K562 (cell line): Measurements from ENCODE around the gene CAMK1D. TPM values are rescaled to one million over a fixed set of nuclear protein-coding genes. Genes with fewer than 3 reads are reported as not detected.

ENCODE experiments used
- ATAC-seq: fragments of 200-7000 bp; cut with Tn5 transposase; 3 replicates; pipeline ENCODE4 v1.9.1; 2020; ENCODE audit warnings: moderate library complexity
- BruUV-seq: library from RNA; stranded (reverse); fragments of 400-500 nt; replicated peaks from 2 replicates; lab custom pipeline; 2021; lab: Mats Ljungman, UMichigan
- CTCF ChIA-PET: fragments of 300-600 bp; formaldehyde crosslinking; extraction: SDS; loops from one replicate; lab custom pipeline; 2021; ENCODE audit warnings: low intra/inter-chr PET ratio; lab: Yijun Ruan, JAX
- POLR2A ChIA-PET: fragments of 300-600, 350-650 bp; sonication (Branson Sonifier 250); formaldehyde crosslinking; extraction: SDS; loops from one replicate; lab custom pipeline; 2021; ENCODE audit warnings: antibody characterized with exemption, inconsistent platforms; lab: Yijun Ruan, JAX
- DNase-seq, 4 experiments: peaks; one replicate each; pipeline versions ENCODE4 v3.0.0 to v3.0.0-alpha.2; 2011 to 2018; ENCODE audit warnings: low spot score in 3 of 4, mixed read lengths in 3 of 4; ENCODE audit errors: extremely low read depth in 1 of 4
- FAIRE-seq: peaks from 2 replicates; lab custom pipeline; 2011; peaks lifted over from hg19 to GRCh38; lab: Jason Lieb, UNC
- H2AFZ ChIP-seq: 2 replicates; pipeline ENCODE4 v1.6.0; 2011; ENCODE audit warnings: low read depth, low read length, control low read depth, inconsistent platforms
- H3K27ac ChIP-seq: fragments of 200-600 bp; 3 replicates; pipeline ENCODE4 v1.8.0; 2011; ENCODE audit warnings: low read depth, mild to moderate bottlenecking, control low read depth, inconsistent platforms, low read length, moderate library complexity, mixed read lengths; ENCODE audit errors: extremely low read depth
- H3K27me3 ChIP-seq, 2 experiments: fragments of 300-600 bp in 1 of 2; 2 replicates in 1 of 2; 3 replicates in 1 of 2; pipeline versions ENCODE4 v1.6.0 to v1.8.0; 2011; ENCODE audit warnings: inconsistent platforms in 2 of 2, low read length in 2 of 2, mild to moderate bottlenecking in 1 of 2, mixed read lengths in 1 of 2, moderate library complexity in 1 of 2; ENCODE audit not compliant: control insufficient read depth in 2 of 2, insufficient read depth in 2 of 2
- H3K36me3 ChIP-seq: fragments of 300-600 bp; 3 replicates; pipeline ENCODE4 v1.8.0; 2011; ENCODE audit warnings: mild to moderate bottlenecking, low read length, inconsistent platforms; ENCODE audit not compliant: control insufficient read depth, insufficient read depth
- H3K4me1 ChIP-seq, 2 experiments: fragments of 200-600 bp in 1 of 2; replicated peaks in 1 of 2; 2 replicates in 1 of 2; 3 replicates in 1 of 2; pipeline versions ENCODE4 v1.5.1 to v1.8.0; 2011; ENCODE audit warnings: inconsistent platforms in 2 of 2, low read length in 2 of 2, mild to moderate bottlenecking in 1 of 2, mixed read lengths in 1 of 2, moderate library complexity in 1 of 2; ENCODE audit not compliant: control insufficient read depth in 2 of 2, insufficient read depth in 2 of 2
- H3K4me2 ChIP-seq: 2 replicates; pipeline ENCODE4 v1.6.1; 2011; ENCODE audit warnings: low read length, control low read depth, inconsistent platforms, mixed read lengths; ENCODE audit not compliant: insufficient read depth
- H3K4me3 ChIP-seq: fragments of 200-600 bp; sonication (generic), shearing (Covaris generic); 2 replicates; pipeline ENCODE4 v1.5.1; 2016; ENCODE audit warnings: control low read depth, inconsistent platforms
- H3K79me2 ChIP-seq: fragments of 200-600 bp; 3 replicates; pipeline ENCODE4 v1.8.0; 2011; ENCODE audit warnings: low read length, inconsistent platforms; ENCODE audit not compliant: control insufficient read depth, insufficient read depth
- H3K9ac ChIP-seq, 2 experiments: 2 replicates each; pipeline versions ENCODE4 v1.6.0 to v1.6.1; 2011; ENCODE audit warnings: low read depth in 2 of 2, low read length in 2 of 2, control low read depth in 1 of 2, inconsistent platforms in 1 of 2, mild to moderate bottlenecking in 1 of 2, mixed read lengths in 1 of 2; ENCODE audit not compliant: insufficient read depth in 1 of 2
- H3K9me1 ChIP-seq: one replicate; pipeline ENCODE4 v1.6.0; 2011; ENCODE audit warnings: inconsistent platforms, mild to moderate bottlenecking, low read length, moderate library complexity; ENCODE audit not compliant: control insufficient read depth, insufficient read depth
- H3K9me3 ChIP-seq: replicated peaks from 2 replicates; pipeline ENCODE4 v1.5.1; 2011; ENCODE audit warnings: low read depth, low read length, inconsistent platforms; ENCODE audit not compliant: control insufficient read depth, insufficient read depth
- H4K20me1 ChIP-seq: replicated peaks from 2 replicates; pipeline ENCODE4 v1.6.1; 2011; ENCODE audit warnings: low read length, inconsistent platforms, mixed read lengths; ENCODE audit not compliant: control insufficient read depth, insufficient read depth
- DIDO1 ChIP-seq: fragments of 450-650 bp; IDR thresholded peaks from 2 replicates; pipeline ENCODE4 v1.6.1; 2016; ENCODE audit warnings: low read depth, missing biosample characterization, missing genetic modification characterization
- HLTF ChIP-seq: fragments of 450-650 bp; IDR thresholded peaks from 2 replicates; pipeline ENCODE4 v1.6.1; 2016
- MYNN ChIP-seq, 2 experiments: sonication (generic); formaldehyde crosslinking in 1 of 2; IDR thresholded peaks; 2 replicates each; pipeline versions ENCODE4 v1.5.0 to v1.6.1; 2016 to 2020; ENCODE audit warnings: antibody characterized with exemption in 1 of 2, missing genetic modification reagents in 1 of 2
- ZSCAN32 ChIP-seq: fragments of 450-650 bp; formaldehyde crosslinking; IDR thresholded peaks from 2 replicates; pipeline ENCODE4 v1.4.0; 2020; ENCODE audit warnings: mild to moderate bottlenecking, moderate library complexity
- WGBS: fragments of 100-300 bp; shearing (Covaris generic); methylation state at CpG from one replicate; pipeline ENCODE4 v1.1.6; 2016; ENCODE audit warnings: low coverage, mixed read lengths; ENCODE audit not compliant: insufficient coverage; ENCODE audit errors: missing lambda C conversion rate; 5-methylcytosine and 5-hydroxymethylcytosine counted together
- in situ Hi-C: fragments of 300-500 bp; cut with MboI; formaldehyde crosslinking; loops from 4 replicates; pipeline ENCODE4 v1.15.0; 2018; ENCODE audit warnings: inconsistent platforms, mixed read lengths
- intact Hi-C: fragments of 100-400 bp; cut with micrococcal nuclease; formaldehyde crosslinking; loops from 2 replicates; pipeline ENCODE4 v1.14.2; 2022
- polyA plus RNA-seq, 8 experiments: library from polyadenylated mRNA; depleted of rRNA in 4 of 8; stranded (reverse) in 5 of 8; unstranded in 3 of 8; fragments of >200 nt; fragmentation: Nextera tagmentation in 2 of 8; fragmentation: Illumina TruSeq in 1 of 8; extraction: Ambion mirVana in 2 of 8; extraction: Trizol in 1 of 8; gene quantifications; 2 replicates each; pipeline versions ENCODE4 v1.2.1 to v1.2.3, GENCODE V29; 2011 to 2014; ENCODE audit warnings: inconsistent platforms in 1 of 8, missing spikeins in 1 of 8
- total RNA-seq, 7 experiments: library from RNA; depleted of rRNA in 6 of 7; stranded (reverse); fragments of >200 nt in 6 of 7; fragmentation: Illumina TruSeq in 2 of 7; extraction: Trizol in 2 of 7; gene quantifications; 2 replicates each; pipeline versions ENCODE4 v1.2.1 to v1.2.3, GENCODE V29; 2011 to 2021; ENCODE audit warnings: low replicate concordance in 1 of 7
- TF ChIP-seq, protein P1 (sequence below): fragments of 250-450 bp; sonication (Bioruptor Pico); IDR thresholded peaks from 2 replicates; pipeline ENCODE4 v1.4.0; 2020; ENCODE audit warnings: borderline replicate concordance

Gene CAMK1D
- total and polyA plus RNA-seq, 9 of the 15 experiments (the other 6 are each of a cell fraction or from before 2014, with no cell fraction given) = 0.12 to 0.24 (median 0.20) TPM; not detected in 5

DNA sequence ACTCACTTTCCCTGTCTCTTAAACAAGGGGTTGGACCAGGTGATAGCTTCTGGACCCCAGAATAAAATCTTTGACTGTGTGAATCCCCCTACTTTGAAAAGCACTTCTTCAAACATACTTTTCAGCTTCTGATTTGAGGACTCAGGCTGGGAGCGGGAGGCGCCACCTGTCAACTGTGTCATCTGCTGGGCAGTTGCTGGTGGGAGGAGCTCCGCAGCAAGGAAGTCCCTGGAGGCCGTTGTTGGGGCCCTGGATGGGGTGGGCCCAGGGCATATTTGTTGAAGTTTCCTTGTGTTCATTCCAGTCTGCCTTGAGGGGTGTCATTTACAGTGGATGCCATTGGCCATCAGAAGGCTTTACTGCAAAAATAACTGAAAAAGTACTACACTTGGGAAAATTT is 454.4 kb downstream of the CAMK1D start:
- TF ChIP-seq, protein P1, sequence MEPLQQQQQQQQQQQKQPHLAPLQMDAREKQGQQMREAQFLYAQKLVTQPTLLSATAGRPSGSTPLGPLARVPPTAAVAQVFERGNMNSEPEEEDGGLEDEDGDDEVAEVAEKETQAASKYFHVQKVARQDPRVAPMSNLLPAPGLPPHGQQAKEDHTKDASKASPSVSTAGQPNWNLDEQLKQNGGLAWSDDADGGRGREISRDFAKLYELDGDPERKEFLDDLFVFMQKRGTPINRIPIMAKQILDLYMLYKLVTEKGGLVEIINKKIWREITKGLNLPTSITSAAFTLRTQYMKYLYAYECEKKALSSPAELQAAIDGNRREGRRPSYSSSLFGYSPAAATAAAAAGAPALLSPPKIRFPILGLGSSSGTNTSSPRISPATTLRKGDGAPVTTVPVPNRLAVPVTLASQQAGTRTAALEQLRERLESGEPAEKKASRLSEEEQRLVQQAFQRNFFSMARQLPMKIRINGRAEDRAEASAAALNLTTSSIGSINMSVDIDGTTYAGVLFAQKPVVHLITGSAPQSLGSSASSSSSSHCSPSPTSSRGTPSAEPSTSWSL (CRISPR knock-in tag) = no peak
- TF ChIP-seq ZSCAN32 (CRISPR knock-in tag) (no peak), DIDO1 (no peak), HLTF (no peak), MYNN (IDR thresholded peaks at IDR 0.05) (no peak), MYNN (CRISPR knock-in tag; IDR thresholded peaks at IDR 0.05) (no peak)
- Histone ChIP-seq H3K36me3 (no peaks in the 10 kb centered on the region), H2AFZ (no peak overlapping the region), H3K27ac (no peak overlapping the region), H3K4me2 (no peak overlapping the region), H3K9me3 (no peaks in the 10 kb centered on the region), H3K9ac (no peak overlapping the region), H3K4me1 (no peaks in the 10 kb centered on the region), H3K4me3 (no peak overlapping the region), H4K20me1 (no peaks in the 10 kb centered on the region), H3K27me3 (peaks cover 4 to 31% of the 10 kb centered on the region in 2 experiments; a peak in 3 of 5 replicates), H3K79me2 (no peaks in the 10 kb centered on the region), H3K9me1 (no peaks in the 10 kb centered on the region)
- CTCF ChIA-PET = no interaction called here
- WGBS = 9% methylated on average over 4 of the region's 4 CpGs
- DNase-seq (peak in 1 of 4 experiments; percentile 13), FAIRE-seq (no peak), ATAC-seq (no peak)
- intact Hi-C loops (no loop called here), in situ Hi-C loops (no loop called here)
- POLR2A ChIA-PET = no interaction called here
- BruUV-seq = no TSS peak
